MM.1S (cell line): Measurements from ENCODE around the gene HNRNPCL4.
"Not testable (repeated sequence)": the region's sequence is repeated elsewhere in the genome, so short reads cannot be mapped to it uniquely, and the experiment has no call there.

ENCODE experiments used
- DNase-seq: peaks from one replicate; pipeline ENCODE4 v3.0.0-alpha.2; 2015
- H2AFZ ChIP-seq: fragments of 300-600 bp; sonication (generic); 2 replicates; pipeline ENCODE4 v1.6.0; 2016; ENCODE audit warnings: antibody characterized with exemption, low read length
- H3F3A ChIP-seq: fragments of 300-600 bp; sonication (generic); 2 replicates; pipeline ENCODE4 v1.6.1; 2016; ENCODE audit warnings: mild to moderate bottlenecking, antibody characterized with exemption, low read length, moderate library complexity, mixed read lengths; ENCODE audit not compliant: insufficient read depth
- H3K27ac ChIP-seq: fragments of 300-600 bp; sonication (generic); 2 replicates; pipeline ENCODE4 v1.5.1; 2016; ENCODE audit warnings: mild to moderate bottlenecking, low read length
- H3K27me3 ChIP-seq: fragments of 300-600 bp; sonication (generic); replicated peaks from 2 replicates; pipeline ENCODE4 v1.6.0; 2016; ENCODE audit warnings: low read length; ENCODE audit not compliant: insufficient read depth
- H3K36me3 ChIP-seq: fragments of 300-600 bp; sonication (generic); replicated peaks from 2 replicates; pipeline ENCODE4 v1.6.1; 2016; ENCODE audit warnings: mild to moderate bottlenecking, low read length, mixed read lengths; ENCODE audit not compliant: insufficient read depth
- H3K4me1 ChIP-seq: fragments of 300-600 bp; sonication (generic); 2 replicates; pipeline ENCODE4 v1.6.1; 2016; ENCODE audit warnings: low read length, mixed read lengths
- H3K4me2 ChIP-seq: fragments of 300-600 bp; sonication (generic); 2 replicates; pipeline ENCODE4 v1.6.0; 2016; ENCODE audit warnings: low read depth, low read length
- H3K4me3 ChIP-seq: fragments of 300-600 bp; sonication (generic); 2 replicates; pipeline ENCODE4 v1.5.1; 2016; ENCODE audit warnings: low read length, mixed read lengths
- H3K79me2 ChIP-seq: fragments of 300-600 bp; sonication (generic); 2 replicates; pipeline ENCODE4 v1.6.1; 2016; ENCODE audit warnings: mixed run types, low read length, mixed read lengths
- H3K9ac ChIP-seq: fragments of 300-600 bp; sonication (generic); 2 replicates; pipeline ENCODE4 v1.6.1; 2016; ENCODE audit warnings: low read length, mixed read lengths
- H3K9me2 ChIP-seq: fragments of 300-600 bp; sonication (generic); replicated peaks from 2 replicates; pipeline ENCODE4 v1.6.1; 2016; ENCODE audit warnings: mild to moderate bottlenecking, low read length, mixed read lengths; ENCODE audit not compliant: insufficient read depth
- H3K9me3 ChIP-seq: fragments of 300-600 bp; sonication (generic); replicated peaks from 2 replicates; pipeline ENCODE4 v1.6.1; 2016; ENCODE audit warnings: mild to moderate bottlenecking, low read length, mixed read lengths; ENCODE audit not compliant: insufficient read depth
- H4K20me1 ChIP-seq: fragments of 300-600 bp; sonication (generic); 2 replicates; pipeline ENCODE4 v1.6.1; 2016; ENCODE audit warnings: mild to moderate bottlenecking, low read length, moderate library complexity, mixed read lengths; ENCODE audit not compliant: insufficient read depth

HNRNPCL4 gene

DNA sequence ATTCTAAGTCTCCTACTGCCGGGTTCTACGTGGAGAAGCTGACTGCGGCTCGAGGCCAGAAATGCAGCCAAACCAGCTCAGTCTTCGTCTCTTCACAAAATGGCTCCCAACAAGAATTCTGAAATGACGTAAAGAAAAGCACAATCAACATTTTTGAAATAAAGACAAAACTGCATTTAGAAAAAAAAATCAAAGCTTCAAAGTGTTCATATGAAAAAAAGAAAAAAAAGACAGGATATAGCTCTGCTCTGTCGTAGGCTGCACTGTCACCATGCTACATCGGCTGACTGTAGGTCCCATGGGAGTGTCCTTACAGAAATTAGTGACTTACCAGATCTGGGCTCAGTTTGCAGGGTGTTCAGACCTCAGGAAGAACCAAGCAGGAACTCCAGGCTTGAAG, at the start of gene HNRNPCL4:
HNRNPCL4 (minus strand) TSS at position 101 of the 400 bp plus-strand sequence. CDS start 164 bp downstream, outside the sequence.
- H3K4me1 ChIP-seq, H3K36me3 ChIP-seq: not testable (repeated sequence)

GRCh38 chr1:13208712-13209111, 43.3 kb upstream of the HNRNPCL4 start:
- not testable (repeated sequence) for H2AFZ ChIP-seq, H3K9ac ChIP-seq, H3K36me3 ChIP-seq, H3K27ac ChIP-seq, H3K9me3 ChIP-seq, H4K20me1 ChIP-seq, H3K4me1 ChIP-seq, H3F3A ChIP-seq, DNase-seq, H3K9me2 ChIP-seq, H3K27me3 ChIP-seq, H3K4me3 ChIP-seq, H3K79me2 ChIP-seq, H3K4me2 ChIP-seq

More for the DNA sequence above, at the start of gene HNRNPCL4:
- not testable (repeated sequence) for DNase-seq, H3K9me3 ChIP-seq, H3K4me3 ChIP-seq, H2AFZ ChIP-seq, H3K9ac ChIP-seq, H3F3A ChIP-seq, H3K79me2 ChIP-seq, H3K27ac ChIP-seq, H3K4me2 ChIP-seq, H4K20me1 ChIP-seq, H3K9me2 ChIP-seq, H3K27me3 ChIP-seq

GRCh38 chr1:13201309-13201708, 35.9 kb upstream of the HNRNPCL4 start, which contains the start of gene PRAMEF13:
Gene PRAMEF13 (minus strand): TSS chr1:13201409. CDS start chr1:13199589, 1,820 bp downstream.
- H3K79me2 ChIP-seq, H3K27me3 ChIP-seq, H3F3A ChIP-seq, H4K20me1 ChIP-seq, H3K4me2 ChIP-seq, H3K9ac ChIP-seq, H3K27ac ChIP-seq, H3K4me3 ChIP-seq, H3K9me2 ChIP-seq, H3K9me3 ChIP-seq, H2AFZ ChIP-seq, H3K4me1 ChIP-seq, DNase-seq, H3K36me3 ChIP-seq: not testable (repeated sequence)

- H3K9ac ChIP-seq, H4K20me1 ChIP-seq, H3K27ac ChIP-seq, H3K4me2 ChIP-seq, H3F3A ChIP-seq, H3K4me1 ChIP-seq, H3K36me3 ChIP-seq, DNase-seq, H3K9me3 ChIP-seq, H3K27me3 ChIP-seq, H2AFZ ChIP-seq, H3K79me2 ChIP-seq, H3K9me2 ChIP-seq, H3K4me3 ChIP-seq: not testable (repeated sequence)
These were observed 6.1 kb upstream of the HNRNPCL4 start, which contains the start of gene PRAMEF9 for GRCh38 chr1:13171548-13171947. Gene PRAMEF9 (plus strand): TSS chr1:13171848. CDS start chr1:13175281, 3,433 bp downstream.

DNA sequence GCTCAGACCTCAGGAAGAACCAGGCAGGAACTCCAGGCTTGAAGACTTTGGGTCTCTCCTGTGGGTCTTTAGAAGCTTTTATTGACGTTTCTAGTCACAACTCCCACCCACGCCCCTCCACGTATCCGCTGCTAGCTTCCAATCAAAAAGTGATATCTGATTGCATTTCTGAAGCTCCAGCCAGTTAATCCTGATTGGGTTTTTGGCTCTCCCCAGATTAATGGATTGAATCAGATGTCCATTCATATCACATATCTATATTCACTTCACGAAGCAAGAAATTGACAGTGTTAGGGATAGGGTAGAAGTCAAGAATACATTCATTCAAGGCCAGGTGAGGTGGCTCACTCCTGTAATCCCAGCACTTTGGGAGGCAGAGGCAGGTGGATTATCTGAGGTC, 9.5 kb downstream of the HNRNPCL4 start, which contains the start of gene PRAMEF26:
PRAMEF26 (minus strand) TSS at position 101 of the 400 bp plus-strand sequence. CDS start 2,914 bp downstream, outside the sequence.
- not testable (repeated sequence) for H3K79me2 ChIP-seq, DNase-seq, H3K36me3 ChIP-seq, H3K4me3 ChIP-seq, H3K9me2 ChIP-seq, H3K9me3 ChIP-seq, H2AFZ ChIP-seq, H3F3A ChIP-seq, H3K9ac ChIP-seq, H3K4me1 ChIP-seq, H3K4me2 ChIP-seq, H3K27me3 ChIP-seq, H3K27ac ChIP-seq, H4K20me1 ChIP-seq

DNA sequence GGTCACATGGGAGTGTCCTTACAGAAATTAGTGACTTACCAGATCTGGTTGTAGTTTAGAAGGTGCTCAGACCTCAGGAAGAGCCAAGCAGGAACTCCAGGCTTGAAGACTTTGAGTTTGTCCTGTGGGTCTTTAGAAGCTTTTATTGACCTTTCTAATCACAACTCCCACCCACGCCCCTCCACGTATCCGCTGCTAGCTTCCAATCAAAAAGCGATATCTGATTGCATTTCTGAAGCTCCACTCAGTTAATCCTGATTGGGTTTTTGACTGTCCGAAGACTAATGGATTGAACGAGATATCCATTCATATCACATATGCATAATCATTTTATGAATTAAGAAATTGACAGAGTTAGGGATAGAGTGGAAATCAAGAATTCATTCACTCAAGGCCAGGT, 48.7 kb downstream of the HNRNPCL4 start, which contains the start of gene HNRNPCL2:
HNRNPCL2 (minus strand) TSS at position 101 of the 400 bp plus-strand sequence. CDS start 454 bp downstream, outside the sequence.
- H3F3A ChIP-seq = not testable (repeated sequence)

More for the DNA sequence above, 48.7 kb downstream of the HNRNPCL4 start, which contains the start of gene HNRNPCL2:
- not testable (repeated sequence) for H3K4me2 ChIP-seq, H3K36me3 ChIP-seq, H3K9me3 ChIP-seq, H3K9me2 ChIP-seq, H3K27ac ChIP-seq, H3K4me1 ChIP-seq, H3K9ac ChIP-seq, H3K79me2 ChIP-seq, H3K27me3 ChIP-seq, DNase-seq, H2AFZ ChIP-seq, H3K4me3 ChIP-seq, H4K20me1 ChIP-seq
